NCI-H748 (cell line): ENCODE results near the gene MXI1.
"Not testable (repeated sequence)": the region's sequence is repeated elsewhere in the genome, so short reads cannot be mapped to it uniquely, and the experiment has no call there.

Experiments used
- DNase-seq: peaks from one replicate; lab custom pipeline; 2025; ENCODE audit not compliant: unreplicated experiment; lab: John Stamatoyannopoulos, UW

The MXI1 gene

DNA sequence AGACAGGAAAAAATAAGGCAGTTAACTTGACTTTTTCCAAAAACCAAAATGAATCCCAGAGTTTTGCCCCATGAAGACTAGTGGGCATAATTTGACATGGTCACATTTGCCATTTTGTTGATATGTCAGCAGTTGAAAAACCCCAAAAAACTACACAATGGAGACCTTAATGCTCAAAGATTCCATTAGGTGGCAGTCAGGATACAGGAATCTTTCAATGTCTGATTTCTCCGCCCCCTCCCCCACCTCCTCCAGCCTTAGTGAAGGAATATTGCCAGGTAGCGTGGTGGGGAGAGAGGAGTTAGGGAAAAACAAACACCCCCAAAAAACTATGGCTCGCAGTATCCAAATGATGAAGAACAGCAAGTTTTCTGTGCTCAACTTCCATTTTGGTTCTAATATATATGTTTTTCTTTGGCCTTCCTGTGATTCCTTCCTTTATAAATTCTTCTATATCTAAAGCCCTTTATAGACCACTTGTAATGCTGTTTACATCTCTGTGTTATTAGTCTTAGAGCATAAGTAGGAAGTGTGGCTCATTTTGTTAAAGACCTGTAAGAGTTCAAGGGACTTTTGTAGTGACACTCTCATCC lies 104.0 kb downstream of the MXI1 start:
- peak; percentile 43 for DNase-seq

DNA sequence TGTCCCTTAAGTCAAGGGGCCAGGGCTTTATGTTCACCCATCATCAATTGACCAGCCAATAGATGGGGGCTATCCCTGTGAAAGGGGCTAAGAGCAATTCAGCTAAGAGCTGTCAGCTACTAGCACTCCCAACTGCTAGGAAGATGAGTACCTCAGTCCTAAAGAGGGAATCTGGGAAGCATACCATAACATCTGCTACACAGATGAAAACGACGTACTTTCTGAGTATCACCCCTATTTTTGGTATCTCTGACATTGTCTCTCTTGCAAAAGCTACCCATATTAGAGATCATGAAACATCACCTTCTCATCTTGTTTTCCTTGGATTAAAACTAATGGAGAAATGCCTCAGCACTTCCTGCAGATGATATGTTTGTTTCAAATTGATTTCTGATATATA lies 104.8 kb downstream of the MXI1 start:
- DNase-seq = no peak

DNA sequence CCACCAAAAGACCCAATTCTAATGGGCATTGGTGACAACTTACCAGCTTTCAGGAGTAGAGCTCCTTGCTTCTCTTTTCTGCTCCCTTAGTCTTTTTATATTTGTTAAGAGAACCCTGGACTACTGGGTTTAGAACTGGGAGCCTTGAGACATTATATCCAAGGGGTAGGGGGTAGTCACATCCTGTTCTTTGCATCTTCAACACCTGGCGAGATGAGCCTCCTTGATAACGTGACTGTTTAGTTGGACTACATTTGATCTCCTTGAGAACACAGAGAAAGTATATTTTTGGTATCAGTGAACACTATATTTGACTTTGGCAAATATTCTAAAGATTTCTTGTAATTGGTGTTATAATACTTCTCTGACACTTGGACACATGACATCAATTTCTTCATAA lies 106.3 kb downstream of the MXI1 start:
- no peak for DNase-seq

- no peak for DNase-seq
Observed at GRCh38 chr10:110317866-110318850, 110.8 kb downstream of the MXI1 start.

- no peak for DNase-seq
Observed at GRCh38 chr10:110321869-110322620, 114.6 kb downstream of the MXI1 start.

GRCh38 chr10:110323503-110323902 lies 116.1 kb downstream of the MXI1 start:
- DNase-seq = no peak

DNA sequence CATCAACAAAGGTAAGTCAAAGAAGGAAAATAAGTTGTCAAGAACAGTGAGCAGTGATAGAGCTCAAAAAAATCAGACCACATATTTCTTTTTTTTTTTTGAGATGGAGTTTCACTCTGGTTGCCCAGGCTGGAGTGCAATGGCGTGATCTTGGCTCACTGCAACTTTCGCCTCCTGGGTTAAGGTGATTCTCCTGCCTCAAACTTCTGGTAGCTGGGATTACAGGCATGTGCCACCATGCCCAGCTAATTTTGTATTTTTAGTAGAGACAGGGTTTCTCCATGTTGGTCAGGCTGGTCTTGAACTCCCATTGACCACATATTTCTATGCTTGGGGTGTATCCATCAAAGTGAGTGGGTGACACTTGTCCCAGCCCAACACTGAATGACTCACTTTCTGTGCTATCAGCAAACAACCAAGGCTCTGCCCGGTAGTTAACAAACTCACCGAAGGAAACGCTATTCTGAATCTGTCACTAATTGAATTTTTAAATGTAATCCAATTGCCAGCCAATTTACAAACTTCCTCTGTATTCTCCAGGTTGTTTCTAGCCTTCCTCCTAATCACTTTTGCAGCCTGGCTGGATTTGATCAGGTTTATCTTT lies 116.9 kb downstream of the MXI1 start:
- DNase-seq = no peak

DNA sequence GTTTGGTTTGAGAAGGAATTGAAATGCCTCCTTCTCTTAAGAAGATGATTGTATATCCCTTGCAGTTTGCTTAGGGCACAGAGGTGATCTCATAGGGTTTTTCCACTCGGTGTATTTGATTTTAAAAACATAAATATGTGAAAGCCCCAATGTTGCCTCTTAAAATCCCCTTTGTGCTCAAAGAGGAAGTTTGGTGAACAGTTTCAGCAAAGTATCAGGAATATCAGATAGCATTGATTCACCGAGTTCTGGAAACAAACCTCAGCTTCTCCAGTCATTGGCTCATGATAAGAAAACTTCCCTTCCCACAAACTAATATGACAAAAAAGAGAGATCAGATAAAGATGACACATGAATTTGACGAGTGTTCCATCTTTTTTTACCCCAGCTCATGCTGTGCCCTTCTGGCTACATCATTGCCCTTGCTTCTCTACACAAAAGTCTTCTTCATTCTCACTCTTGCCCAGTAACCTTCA lies 117.4 kb downstream of the MXI1 start:
- no peak for DNase-seq

GRCh38 chr10:110326351-110327032 lies 119.1 kb downstream of the MXI1 start:
- no peak for DNase-seq

- DNase-seq = no peak
Observed at GRCh38 chr10:110327262-110327914, 120.0 kb downstream of the MXI1 start.

DNA sequence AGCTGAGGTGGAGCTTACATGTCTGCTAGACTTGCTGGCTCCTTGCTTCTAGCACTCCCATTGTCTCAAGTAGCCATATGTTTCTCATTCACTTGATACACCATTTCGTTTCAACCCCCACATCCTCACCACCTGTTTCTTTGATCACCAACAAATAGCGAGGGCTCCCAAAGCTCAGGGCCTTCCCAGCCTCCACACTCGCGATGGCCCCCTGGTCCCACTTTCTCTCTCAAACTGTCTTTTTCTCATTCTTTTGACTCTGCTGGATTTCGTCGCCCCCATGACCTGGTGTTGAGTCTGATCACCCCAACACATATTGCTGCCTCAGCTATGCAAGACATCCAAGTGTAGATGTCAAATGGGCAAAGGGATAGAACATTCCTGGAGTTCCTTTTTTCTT lies 123.3 kb downstream of the MXI1 start:
- no peak for DNase-seq

DNA sequence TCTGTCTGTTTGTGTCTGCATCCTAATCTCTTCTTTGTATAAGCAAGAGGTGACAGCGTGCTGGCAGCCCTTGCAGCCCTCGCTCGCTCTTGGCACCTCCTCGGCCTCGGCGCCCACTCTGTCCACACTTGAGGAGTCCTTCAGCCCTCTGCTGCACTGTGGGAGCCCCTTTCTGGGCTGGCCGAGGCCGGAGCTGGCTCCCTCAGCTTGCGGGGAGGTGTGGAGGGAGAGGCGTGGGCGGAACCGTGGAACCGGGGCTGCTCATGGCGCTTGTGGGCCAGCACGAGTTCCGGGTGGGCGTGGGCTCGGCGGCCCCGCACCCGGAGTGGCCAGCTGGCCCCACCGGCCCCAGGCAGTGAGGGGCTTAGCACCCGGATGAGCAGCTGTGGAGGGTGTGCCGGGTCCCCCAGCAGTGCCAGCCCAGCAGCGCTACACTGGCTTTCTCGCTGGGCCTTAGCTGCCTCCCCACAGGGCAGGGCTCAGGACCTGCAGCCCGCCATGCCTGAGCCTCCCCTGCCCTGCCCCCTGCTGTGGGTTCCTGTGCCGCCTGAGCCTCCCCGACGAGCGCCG lies 123.9 kb downstream of the MXI1 start:
- DNase-seq = not testable (repeated sequence)

DNA sequence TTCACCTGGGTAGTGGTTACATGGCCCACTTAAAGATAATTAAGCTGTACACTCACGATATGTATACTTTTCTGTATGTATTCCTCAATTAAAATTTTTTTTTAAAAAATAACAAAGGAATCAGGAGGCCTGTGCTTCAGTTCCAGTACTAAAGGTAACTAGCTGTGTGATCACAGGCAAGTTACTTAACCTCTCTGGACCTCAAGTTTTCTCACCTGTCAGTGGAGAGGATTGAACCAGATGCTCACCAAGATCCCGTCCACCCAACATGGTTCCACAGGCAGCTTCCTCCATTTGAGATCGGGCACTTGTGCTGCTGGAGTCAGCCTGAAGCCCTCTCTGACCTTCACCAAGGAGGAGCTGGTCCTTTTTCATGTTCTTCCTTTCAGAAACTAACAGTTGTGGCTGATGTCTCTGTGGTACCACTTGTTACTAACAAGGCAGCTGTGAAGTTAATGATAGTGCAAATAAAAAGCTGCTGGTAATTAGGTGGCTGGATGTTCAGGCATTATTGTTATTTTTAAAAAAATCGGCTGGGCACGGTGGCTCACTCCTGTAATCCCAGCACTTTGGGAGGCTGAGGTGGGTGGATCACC lies 126.8 kb downstream of the MXI1 start:
- peak; percentile 24 for DNase-seq

DNA sequence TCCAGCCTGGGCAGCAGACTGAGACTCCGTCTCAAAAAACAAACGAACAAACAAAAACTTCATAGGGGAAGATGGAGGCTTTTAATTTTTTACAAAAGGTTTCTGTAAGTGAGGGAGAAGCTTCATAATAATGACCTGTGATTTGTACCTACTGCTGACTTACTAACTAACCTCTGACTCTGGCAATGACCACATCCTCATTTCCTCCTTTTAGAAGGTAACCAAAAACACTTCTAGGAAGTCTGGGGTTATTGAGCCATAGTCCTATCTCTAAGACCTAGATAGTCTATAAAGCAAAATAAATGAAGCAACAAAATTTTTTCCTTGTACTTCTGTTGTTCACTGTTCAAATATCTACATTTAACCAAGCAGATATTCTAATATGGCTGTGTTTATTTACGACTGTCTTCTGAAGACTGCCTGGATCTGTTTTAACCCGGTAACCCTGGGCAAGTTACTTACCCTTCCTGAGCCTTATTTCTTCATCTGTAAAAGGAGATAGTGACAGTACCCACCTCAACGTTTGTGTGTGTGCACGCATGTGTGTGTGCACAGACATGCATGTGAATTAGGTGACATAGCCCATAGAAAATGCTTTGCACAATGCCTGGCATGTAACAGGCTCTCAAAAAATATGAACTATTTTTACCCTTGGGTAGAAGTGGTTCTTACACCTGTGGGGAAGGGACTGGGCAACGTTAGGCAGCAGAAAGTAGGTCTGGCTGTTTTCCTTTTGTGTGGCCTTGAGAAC lies 128.1 kb downstream of the MXI1 start:
- no peak for DNase-seq

- DNase-seq = peak; percentile 11
Observed at GRCh38 chr10:110336111-110336721, 128.8 kb downstream of the MXI1 start.
